ENCODE measurements around the gene MED16. TPM values are rescaled to one million over a fixed set of nuclear protein-coding genes. Genes with fewer than 3 reads are reported as not detected.

Gene MED16
- total and polyA plus RNA-seq, 2 of the 13 experiments (the other 11 are each of a cell fraction or from before 2014, with no cell fraction given): 13.3 to 14.8 TPM

DNA sequence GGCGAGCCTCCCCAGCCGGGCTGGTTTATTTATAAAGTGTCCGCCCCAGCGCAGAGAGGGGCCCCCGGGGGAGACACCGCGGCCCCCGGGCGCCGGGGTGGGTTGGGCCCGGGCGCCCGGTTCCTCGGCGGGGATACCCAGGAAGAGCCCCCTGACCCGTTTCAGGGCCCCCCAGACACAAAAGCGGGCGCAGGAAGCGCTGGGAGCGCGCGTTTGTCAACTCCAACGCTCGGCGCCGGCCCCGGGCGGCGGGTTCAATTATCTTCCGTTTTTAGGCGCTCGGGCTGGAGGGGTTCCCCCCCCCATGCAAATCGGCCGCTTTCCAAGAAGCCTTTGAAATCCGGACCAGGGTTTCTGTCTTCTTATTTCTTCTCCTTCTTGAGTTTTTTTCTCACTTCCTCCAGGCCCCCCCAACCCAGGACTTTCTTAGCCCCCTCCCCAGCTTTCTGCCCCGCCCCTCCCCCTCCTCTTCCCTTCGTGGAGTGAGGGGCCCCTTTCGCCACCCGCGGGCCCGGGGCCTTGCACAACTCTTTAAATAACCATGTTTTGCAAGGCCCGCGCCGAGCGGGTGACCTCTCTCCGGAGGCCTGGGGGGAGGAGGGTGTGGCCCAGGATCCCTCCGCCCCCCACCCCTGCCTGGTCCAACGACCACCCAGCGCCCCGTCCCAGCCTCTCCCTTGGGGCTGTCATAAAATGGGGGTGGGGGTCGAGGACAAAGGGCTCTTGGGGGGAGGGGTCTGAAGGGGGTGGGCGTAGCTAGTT lies 33.8 kb upstream of the MED16 start (continued):
- no peak for TF ChIP-seq CENPX (CRISPR knock-in tag; IDR thresholded peaks at IDR 0.05)
- TF ChIP-seq, protein P1, sequence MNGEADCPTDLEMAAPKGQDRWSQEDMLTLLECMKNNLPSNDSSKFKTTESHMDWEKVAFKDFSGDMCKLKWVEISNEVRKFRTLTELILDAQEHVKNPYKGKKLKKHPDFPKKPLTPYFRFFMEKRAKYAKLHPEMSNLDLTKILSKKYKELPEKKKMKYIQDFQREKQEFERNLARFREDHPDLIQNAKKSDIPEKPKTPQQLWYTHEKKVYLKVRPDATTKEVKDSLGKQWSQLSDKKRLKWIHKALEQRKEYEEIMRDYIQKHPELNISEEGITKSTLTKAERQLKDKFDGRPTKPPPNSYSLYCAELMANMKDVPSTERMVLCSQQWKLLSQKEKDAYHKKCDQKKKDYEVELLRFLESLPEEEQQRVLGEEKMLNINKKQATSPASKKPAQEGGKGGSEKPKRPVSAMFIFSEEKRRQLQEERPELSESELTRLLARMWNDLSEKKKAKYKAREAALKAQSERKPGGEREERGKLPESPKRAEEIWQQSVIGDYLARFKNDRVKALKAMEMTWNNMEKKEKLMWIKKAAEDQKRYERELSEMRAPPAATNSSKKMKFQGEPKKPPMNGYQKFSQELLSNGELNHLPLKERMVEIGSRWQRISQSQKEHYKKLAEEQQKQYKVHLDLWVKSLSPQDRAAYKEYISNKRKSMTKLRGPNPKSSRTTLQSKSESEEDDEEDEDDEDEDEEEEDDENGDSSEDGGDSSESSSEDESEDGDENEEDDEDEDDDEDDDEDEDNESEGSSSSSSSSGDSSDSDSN (CRISPR knock-in tag; IDR thresholded peaks at IDR 0.05): peak; percentile 62
- TF ChIP-seq MIER3 (CRISPR knock-in tag; IDR thresholded peaks at IDR 0.05; ENCODE audit: borderline replicate concordance): no peak
- TF ChIP-seq WIZ (CRISPR knock-in tag; IDR thresholded peaks at IDR 0.05): no peak
- no peak for TF ChIP-seq SP1 (IDR thresholded peaks at IDR 0.05)
- peak; percentile 46; the same call in 1 of the 2 replicates for TF ChIP-seq SP1 (CRISPR knock-in tag; IDR thresholded peaks at IDR 0.05)
- TF ChIP-seq SNAPC2 (CRISPR knock-in tag; IDR thresholded peaks at IDR 0.05): no peak
- no peak for TF ChIP-seq SYNCRIP (IDR thresholded peaks at IDR 0.05; ENCODE audit: insufficient read depth, low read depth, low read length)
- TF ChIP-seq NPAS2 (CRISPR knock-in tag; IDR thresholded peaks at IDR 0.05; ENCODE audit: borderline replicate concordance): no peak
- no peak for TF ChIP-seq POLR2AphosphoS2 (IDR thresholded peaks at IDR 0.05; ENCODE audit: low read depth, low read length)
- TF ChIP-seq KAT8 (CRISPR knock-in tag; IDR thresholded peaks at IDR 0.05): no peak
- TF ChIP-seq HDAC2 (CRISPR knock-in tag; IDR thresholded peaks at IDR 0.05): 0 out of 2 replicates have a peak, but pooled peaks have one; percentile 42
- no peak for TF ChIP-seq ZNF589 (CRISPR knock-in tag; conservative IDR thresholded peaks at IDR 0.05)
- TF ChIP-seq TFDP2 (CRISPR knock-in tag; IDR thresholded peaks at IDR 0.05): peak; percentile 77
- no peak for TF ChIP-seq ZNF580 (CRISPR knock-in tag; IDR thresholded peaks at IDR 0.05; ENCODE audit: borderline replicate concordance, low read depth)
- no peak for TF ChIP-seq ZNF607 (CRISPR knock-in tag; IDR thresholded peaks at IDR 0.05; ENCODE audit: borderline replicate concordance)
- no peak for TF ChIP-seq ZXDC (CRISPR knock-in tag; IDR thresholded peaks at IDR 0.05)
- no peak for TF ChIP-seq ZNF101 (CRISPR knock-in tag; IDR thresholded peaks at IDR 0.05; ENCODE audit: borderline replicate concordance, low read depth)
- no peak for TF ChIP-seq FUBP1 (CRISPR knock-in tag; IDR thresholded peaks at IDR 0.05; ENCODE audit: borderline replicate concordance)
- no peak for TF ChIP-seq ZNF256 (CRISPR knock-in tag; conservative IDR thresholded peaks at IDR 0.05)
- TF ChIP-seq ZFP1 (CRISPR knock-in tag; IDR thresholded peaks at IDR 0.05): no peak
- TF ChIP-seq FOSL1 (CRISPR knock-in tag; IDR thresholded peaks at IDR 0.05; ENCODE audit: borderline replicate concordance): no peak
